Psoas muscle (tissue), 8 donors: Measurements from ENCODE around the gene COPZ2. TPM values are rescaled to one million over a fixed set of nuclear protein-coding genes. Genes with fewer than 3 reads are reported as not detected.

Source experiments
- ATAC-seq, 4 donors: fragments of 200-7000 bp; cut with Tn5 transposase; one replicate each; pipeline ENCODE4 v1.9.1; 2020; ENCODE audit warnings: moderate library complexity in 3 of 4, mild to moderate bottlenecking in 2 of 4
- DNase-seq, 2 donors: peaks; one replicate each; pipeline ENCODE4 v3.0.0-alpha.2; 2020
- H3K27ac ChIP-seq: fragments of 200-600 bp; one replicate; pipeline ENCODE4 v1.8.0; 2022
- H3K27me3 ChIP-seq, 3 donors: fragments of 200-600 bp in 1 of 3; one replicate each; pipeline versions ENCODE4 v1.6.1 to v1.8.0; 2013 to 2022; ENCODE audit warnings: low read length in 2 of 3, mild to moderate bottlenecking in 2 of 3, moderate library complexity in 1 of 3; ENCODE audit not compliant: insufficient read depth in 3 of 3
- H3K36me3 ChIP-seq, 2 donors: fragments of 200-600 bp in 1 of 2; one replicate each; pipeline versions ENCODE4 v1.6.1 to v1.8.0; 2013 to 2022; ENCODE audit warnings: low read depth in 1 of 2, mild to moderate bottlenecking in 1 of 2, moderate library complexity in 1 of 2; ENCODE audit not compliant: insufficient read depth in 1 of 2
- H3K4me1 ChIP-seq: fragments of 200-600 bp; one replicate; pipeline ENCODE4 v1.8.0; 2022
- H3K4me3 ChIP-seq: fragments of 200-600 bp; one replicate; pipeline ENCODE4 v1.8.0; 2022; ENCODE audit warnings: mild to moderate bottlenecking
- H3K9me3 ChIP-seq: fragments of 200-600 bp; one replicate; pipeline ENCODE4 v1.8.0; 2022
- CTCF ChIP-seq: fragments of 200-600 bp; IDR thresholded peaks from one replicate; pipeline ENCODE4 v1.8.0; 2022; ENCODE audit warnings: antibody characterized with exemption
- WGBS, 3 donors: extraction: QIAGEN DNeasy Blood & Tissue Kit; methylation state at CpG; one replicate each; pipeline versions ENCODE4 v1.1.6 to v1.1.7; 2013; 5-methylcytosine and 5-hydroxymethylcytosine counted together
- intact Hi-C, 2 donors: fragments of 100-400 bp; cut with DNase I; formaldehyde crosslinking; loops; one replicate each; pipeline versions ENCODE4 v1.11.0 to v1.14.2; 2022
- polyA plus RNA-seq, 3 donors: library from polyadenylated mRNA; stranded (reverse); fragments of 200-250 nt; gene quantifications; one replicate each; pipeline ENCODE4 v1.2.3, GENCODE V29; 2013
- total RNA-seq, 4 donors: library from RNA; stranded (reverse); fragmentation: NEBNext Ultra II Directional in 2 of 4; extraction: Animal tissue kit (Norgen Biotek cat#: 25700) in 2 of 4; gene quantifications; one replicate each; pipeline versions ENCODE4 v1.2.1 to v1.2.4, GENCODE V29; 2021 to 2023
- donor health status: healthy with polysubstance abuse.
- donor health status: DM: no; HTN: no; CAD: no; lungs with moderate emphysema.
- donor health status: Bipolar disorder and iron deficiency.
- donor health status: healthy.
- donor health status: DM: yes; HTN: yes; CAD: no.
- donor health status: DM: no; HTN: no; CAD: no.
- donor health status: DM: no; HTN: no; CAD: no.
- donor health status: DM: yes; HTN: yes; CAD: no.

Gene COPZ2
- total and polyA plus RNA-seq, 7 donors, result 16.8 to 130 (median 56.4) TPM

DNA sequence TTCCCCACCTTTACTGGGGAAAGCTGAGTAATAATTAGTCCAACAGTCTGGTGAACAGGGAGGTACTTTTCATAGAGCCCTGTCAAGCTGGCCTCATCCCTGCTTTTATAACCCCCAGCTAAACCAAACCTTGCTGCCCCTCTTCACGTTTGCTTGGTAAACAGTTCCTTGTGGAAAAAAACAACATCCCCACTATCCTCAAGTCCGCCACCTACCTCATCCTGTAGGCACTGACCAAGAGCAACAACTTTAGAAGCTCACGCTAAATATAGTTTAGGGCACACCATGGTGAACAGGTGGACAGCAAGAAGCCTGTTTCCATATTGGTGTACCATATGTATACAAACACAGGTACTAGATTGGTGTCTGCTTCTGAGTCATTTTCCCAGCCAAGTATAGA is 27.0 kb upstream of the COPZ2 start:
- peaks cover 73% of the 10 kb centered on the region for H3K4me1 ChIP-seq
- peak; percentile 44 for TF ChIP-seq CTCF
- H3K27me3 ChIP-seq, result no peaks in the 10 kb centered on the region
- 29 to 49% (median 35%) methylated on average over 3 of the region's 3 CpGs for WGBS, 3 donors
- H3K36me3 ChIP-seq, result peaks cover 14 to 53% of the 10 kb centered on the region in 2 donors
- no peak overlapping the region for H3K4me3 ChIP-seq
- peak overlapping the region; percentile 92 for H3K27ac ChIP-seq
- no peaks in the 10 kb centered on the region for H3K9me3 ChIP-seq
- intact Hi-C loops, result loop anchor here in 1 of 2 donors (2.0 kb wide), 1 partner anchor 14 kb away; no protein-coding TSS in a partner anchor
- ATAC-seq, result peak; percentile 77 to 86 (median 80)
- DNase-seq, result no peak

DNA sequence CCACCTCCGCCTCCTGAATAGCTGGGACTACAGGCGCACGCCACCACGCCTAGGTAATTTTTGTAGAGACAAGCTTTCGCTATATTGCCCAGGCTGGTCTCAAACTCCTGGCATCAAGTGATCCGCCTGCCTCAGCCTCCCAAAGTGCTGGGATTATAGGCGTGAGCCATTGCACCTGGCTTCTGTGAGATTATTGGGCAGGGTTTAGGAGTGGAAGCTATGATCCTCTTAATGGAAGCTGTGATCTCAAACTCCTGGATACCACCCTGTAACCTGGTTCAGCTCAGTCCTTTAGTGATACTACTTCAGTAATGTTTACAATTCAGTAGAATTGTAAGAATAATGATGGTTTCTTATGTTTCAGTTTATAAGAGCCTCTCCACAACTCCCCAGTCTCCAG is 24.7 kb upstream of the COPZ2 start:
- Histone ChIP-seq H3K4me1 (peaks cover 90% of the 10 kb centered on the region), H3K27me3 (no peaks in the 10 kb centered on the region), H3K9me3 (no peaks in the 10 kb centered on the region), H3K4me3 (no peak overlapping the region), H3K27ac (peak overlapping the region; percentile 92), H3K36me3 (peaks cover 29 to 67% of the 10 kb centered on the region in 2 donors)
- ATAC-seq (no peak), DNase-seq (no peak)
- TF ChIP-seq CTCF, result no peak
- WGBS, 3 donors, result 86 to 93% (median 88%) methylated on average over 7 of the region's 7 CpGs
- intact Hi-C loops, result no loop called here

- DNase-seq (peak in 1 of 2 donors; percentile 65), ATAC-seq (peak in 3 of 4 donors; percentile 31 to 34 (median 33))
- 48 to 73% (median 49%) methylated on average over 7 of the region's 7 CpGs for WGBS, 3 donors
- intact Hi-C loops, result no loop called here
- Histone ChIP-seq H3K36me3 (peaks cover 37 to 84% of the 10 kb centered on the region in 2 donors), H3K27ac (peak overlapping the region; percentile 92), H3K4me3 (peak overlapping the region; percentile 41), H3K4me1 (peaks cover 94% of the 10 kb centered on the region), H3K9me3 (no peaks in the 10 kb centered on the region), H3K27me3 (no peaks in the 10 kb centered on the region)
- no peak for TF ChIP-seq CTCF
Measured at GRCh38 chr17:48060249-48060648, 22.7 kb upstream of the COPZ2 start.

GRCh38 chr17:48059125-48059668 is 21.6 kb upstream of the COPZ2 start:
- Histone ChIP-seq H3K4me1 (peaks cover 88% of the 10 kb centered on the region), H3K9me3 (no peaks in the 10 kb centered on the region), H3K27me3 (no peaks in the 10 kb centered on the region), H3K36me3 (peaks cover 33 to 91% of the 10 kb centered on the region in 2 donors), H3K27ac (peak overlapping the region; percentile 77), H3K4me3 (peak overlapping the region; percentile 34)
- DNase-seq (no peak), ATAC-seq (no peak)
- intact Hi-C loops, result no loop called here
- WGBS, 3 donors, result 84 to 90% (median 88%) methylated on average over 32 of the region's 32 CpGs
- TF ChIP-seq CTCF, result no peak
